H1 (cell line): ENCODE data around the gene GXYLT2.

Experiments
- BRCA1 ChIP-seq: IDR thresholded peaks from 2 replicates; pipeline ENCODE4 v1.6.1; 2012; ENCODE audit warnings: low read depth, low read length, improper control_type of control experiment
- CHD1 ChIP-seq: IDR thresholded peaks from 2 replicates; pipeline ENCODE4 v1.6.1; 2012; ENCODE audit warnings: low read depth, low read length, improper control_type of control experiment
- CTCF ChIP-seq, 3 experiments: IDR thresholded peaks; 1 replicate in 2 of 3; 2 replicates in 1 of 3; pipeline versions ENCODE4 v1.5.1 to v1.6.1; 2011; ENCODE audit warnings: low read length in 3 of 3, mild to moderate bottlenecking in 3 of 3, inconsistent platforms in 2 of 3, low read depth in 1 of 3, moderate library complexity in 1 of 3; ENCODE audit not compliant: insufficient read depth in 1 of 3; ENCODE audit errors: control extremely low read depth in 1 of 3
- EP300 ChIP-seq, 2 experiments: IDR thresholded peaks; 1 replicate in 1 of 2; 2 replicates in 1 of 2; pipeline ENCODE4 v1.6.1; 2011 to 2012; ENCODE audit warnings: low read depth in 2 of 2, low read length in 2 of 2, mild to moderate bottlenecking in 2 of 2, borderline replicate concordance in 1 of 2, inconsistent platforms in 1 of 2, moderate library complexity in 1 of 2
- EZH2 ChIP-seq: fragments of 200-600 bp; sonication (generic); IDR thresholded peaks from 2 replicates; pipeline ENCODE4 v1.7.1; 2012; ENCODE audit warnings: low read depth, mild to moderate bottlenecking, moderate library complexity, low read length, inconsistent platforms; ENCODE audit not compliant: severe bottlenecking
- KDM1A ChIP-seq: fragments of 200-600, 300-600 bp; sonication (generic); IDR thresholded peaks from 2 replicates; pipeline ENCODE4 v1.7.1; 2016; ENCODE audit warnings: mild to moderate bottlenecking, low read length, borderline replicate concordance
- MAFK ChIP-seq: IDR thresholded peaks from 2 replicates; pipeline ENCODE4 v1.6.1; 2012; ENCODE audit warnings: low read depth, mild to moderate bottlenecking, improper control_type of control experiment, low read length
- POLR2AphosphoS5 ChIP-seq: IDR thresholded peaks from 2 replicates; pipeline ENCODE4 v1.6.1; 2011; ENCODE audit warnings: low read depth, low read length
- RAD21 ChIP-seq, 2 experiments: IDR thresholded peaks in 1 of 2; conservative IDR thresholded peaks in 1 of 2; 2 replicates each; pipeline ENCODE4 v1.6.1; 2011; ENCODE audit warnings: low read depth in 2 of 2, low read length in 2 of 2, improper control_type of control experiment in 1 of 2, inconsistent platforms in 1 of 2, mild to moderate bottlenecking in 1 of 2, moderate library complexity in 1 of 2
- TAF1 ChIP-seq: IDR thresholded peaks from 2 replicates; pipeline ENCODE4 v1.6.1; 2011; ENCODE audit warnings: mild to moderate bottlenecking, low read depth, low read length
- ZNF274 ChIP-seq: IDR thresholded peaks from 2 replicates; pipeline ENCODE4 v1.7.0; 2012; ENCODE audit warnings: low read length, borderline replicate concordance; ENCODE audit errors: extremely low read depth

- no peak for TF ChIP-seq EP300 (IDR thresholded peaks at IDR 0.05; ENCODE audit: borderline replicate concordance in 1 of 2, low read depth in 2 of 2, low read length in 2 of 2)
- TF ChIP-seq CTCF (IDR thresholded peaks at IDR 0.05; ENCODE audit: control extremely low read depth in 1 of 3, insufficient read depth in 1 of 3, low read depth in 1 of 3, low read length in 3 of 3) = peak in 2 of 3 experiments; percentile 32 to 46; a peak in 3 of 4 replicates
- TF ChIP-seq POLR2AphosphoS5 = no peak
- TF ChIP-seq TAF1 = no peak
- no peak for TF ChIP-seq ZNF274
- no peak for TF ChIP-seq BRCA1
- TF ChIP-seq EZH2 = no peak
- peak; percentile 1; the same call in 1 of the 2 replicates for TF ChIP-seq MAFK
- TF ChIP-seq CHD1 = no peak
- TF ChIP-seq KDM1A = no peak
- peak; percentile 48 to 53 for TF ChIP-seq RAD21 (IDR thresholded peaks at IDR 0.05 in 1 of 2, conservative IDR thresholded peaks at IDR 0.05 in 1 of 2; ENCODE audit: low read depth in 2 of 2, low read length in 2 of 2)
Observed at GRCh38 chr3:72997421-72997961, 109.6 kb downstream of the GXYLT2 start.
